Lung (tissue), 12 donors: ENCODE results near the gene GATB. TPM values are rescaled to one million over a fixed set of nuclear protein-coding genes. Genes with fewer than 3 reads are reported as not detected.

Experiments used
- ATAC-seq: fragments of 200-7000 bp; cut with Tn5 transposase; one replicate; pipeline ENCODE4 v1.9.1; 2020; ENCODE audit warnings: moderate number of reproducible peaks; ENCODE audit not compliant: insufficient read depth, low FRiP score
- DNase-seq, 3 donors: peaks; one replicate each; pipeline ENCODE4 v3.0.0-alpha.2; 2013 to 2017
- H3K27ac ChIP-seq, 2 donors: one replicate each; pipeline ENCODE4 v1.5.1; 2013; ENCODE audit warnings: mild to moderate bottlenecking in 2 of 2, moderate library complexity in 2 of 2, control low read depth in 1 of 2, inconsistent platforms in 1 of 2, low read depth in 1 of 2, low read length in 1 of 2
- H3K27me3 ChIP-seq, 3 donors: one replicate each; pipeline ENCODE4 v1.5.1; 2013; ENCODE audit warnings: low read length in 2 of 3; ENCODE audit not compliant: control insufficient read depth in 3 of 3, insufficient read depth in 3 of 3
- H3K36me3 ChIP-seq, 4 donors: one replicate each; pipeline ENCODE4 v1.5.1; 2013; ENCODE audit warnings: low read length in 4 of 4, mild to moderate bottlenecking in 1 of 4, moderate library complexity in 1 of 4; ENCODE audit not compliant: control insufficient read depth in 4 of 4, insufficient read depth in 4 of 4
- H3K4me1 ChIP-seq, 5 donors: one replicate each; pipeline ENCODE4 v1.5.1; 2013; ENCODE audit warnings: low read length in 5 of 5, mild to moderate bottlenecking in 2 of 5, moderate library complexity in 1 of 5; ENCODE audit not compliant: control insufficient read depth in 5 of 5, insufficient read depth in 5 of 5
- H3K4me3 ChIP-seq: one replicate; pipeline ENCODE4 v1.5.1; 2013; ENCODE audit warnings: mild to moderate bottlenecking, control low read depth, moderate library complexity
- H3K9ac ChIP-seq, 2 donors: one replicate each; pipeline ENCODE4 v1.5.1; 2013; ENCODE audit warnings: low read length in 2 of 2, control low read depth in 1 of 2; ENCODE audit not compliant: insufficient read depth in 1 of 2
- H3K9me3 ChIP-seq, 4 donors: one replicate each; pipeline ENCODE4 v1.5.1; 2013; ENCODE audit warnings: low read length in 3 of 4, mild to moderate bottlenecking in 1 of 4, moderate library complexity in 1 of 4; ENCODE audit not compliant: control insufficient read depth in 4 of 4, insufficient read depth in 3 of 4
- WGBS, 2 donors: extraction: QIAGEN DNeasy Blood & Tissue Kit; methylation state at CpG; one replicate each; pipeline ENCODE4 v1.1.7; 2013; 5-methylcytosine and 5-hydroxymethylcytosine counted together
- polyA plus RNA-seq, 2 donors: library from polyadenylated mRNA; stranded (reverse); fragments of 200-250 nt; gene quantifications; one replicate each; pipeline ENCODE4 v1.2.1, GENCODE V29; 2013
- total RNA-seq, 2 donors: library from RNA; depleted of rRNA in 1 of 2; stranded (reverse); fragments of >200 nt in 1 of 2; gene quantifications; one replicate each; pipeline ENCODE4 v1.2.1, GENCODE V29; 2014 to 2021
- TF ChIP-seq, protein P1 (sequence below): IDR thresholded peaks from 2 replicates; pipeline ENCODE4 v1.5.1; 2012; ENCODE audit warnings: mild to moderate bottlenecking; ENCODE audit errors: control extremely low read depth, extremely low read depth
- donor health status: control.
- donor health status: control.
- donor health status: Bipolar disorder and iron deficiency.
- donor health status: healthy.
- donor health status: DM: yes; HTN: yes; CAD: no.

GATB gene
- total and polyA plus RNA-seq, 4 donors, result 11.0 to 18.4 (median 15.6) TPM

DNA sequence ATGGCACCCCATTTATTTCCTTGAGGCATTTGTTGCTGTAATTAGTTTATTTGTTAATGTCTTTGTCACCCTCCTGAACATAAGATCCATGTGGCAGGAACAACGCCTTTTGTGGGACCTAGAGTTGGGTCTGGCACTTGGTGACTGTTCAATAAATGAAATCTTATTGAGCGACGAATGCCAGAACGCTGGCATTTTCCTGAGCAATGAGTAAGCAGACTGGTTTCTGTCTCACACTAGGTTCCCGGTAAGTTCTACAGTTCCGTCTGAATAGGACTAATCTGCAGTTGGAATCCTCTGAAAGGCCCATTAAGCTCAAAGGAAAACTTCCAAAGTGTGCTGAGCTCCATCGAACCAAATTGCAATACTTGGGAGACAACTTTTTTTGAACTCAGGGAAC, 49.2 kb downstream of the GATB start:
- WGBS, 2 donors, result 95 to 96% methylated on average over 7 of the region's 7 CpGs
- peaks cover 0 to 11% (median 3%) of the 10 kb centered on the region in 4 donors for H3K36me3 ChIP-seq
- no peaks in the 10 kb centered on the region for H3K9me3 ChIP-seq
- no peaks in the 10 kb centered on the region for H3K27me3 ChIP-seq
- no peak overlapping the region for H3K27ac ChIP-seq
- H3K9ac ChIP-seq, result no peak overlapping the region
- no peaks in the 10 kb centered on the region for H3K4me1 ChIP-seq
- ATAC-seq, result no peak
- TF ChIP-seq, protein P1, sequence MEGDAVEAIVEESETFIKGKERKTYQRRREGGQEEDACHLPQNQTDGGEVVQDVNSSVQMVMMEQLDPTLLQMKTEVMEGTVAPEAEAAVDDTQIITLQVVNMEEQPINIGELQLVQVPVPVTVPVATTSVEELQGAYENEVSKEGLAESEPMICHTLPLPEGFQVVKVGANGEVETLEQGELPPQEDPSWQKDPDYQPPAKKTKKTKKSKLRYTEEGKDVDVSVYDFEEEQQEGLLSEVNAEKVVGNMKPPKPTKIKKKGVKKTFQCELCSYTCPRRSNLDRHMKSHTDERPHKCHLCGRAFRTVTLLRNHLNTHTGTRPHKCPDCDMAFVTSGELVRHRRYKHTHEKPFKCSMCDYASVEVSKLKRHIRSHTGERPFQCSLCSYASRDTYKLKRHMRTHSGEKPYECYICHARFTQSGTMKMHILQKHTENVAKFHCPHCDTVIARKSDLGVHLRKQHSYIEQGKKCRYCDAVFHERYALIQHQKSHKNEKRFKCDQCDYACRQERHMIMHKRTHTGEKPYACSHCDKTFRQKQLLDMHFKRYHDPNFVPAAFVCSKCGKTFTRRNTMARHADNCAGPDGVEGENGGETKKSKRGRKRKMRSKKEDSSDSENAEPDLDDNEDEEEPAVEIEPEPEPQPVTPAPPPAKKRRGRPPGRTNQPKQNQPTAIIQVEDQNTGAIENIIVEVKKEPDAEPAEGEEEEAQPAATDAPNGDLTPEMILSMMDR, result no peak
- H3K4me3 ChIP-seq, result no peak overlapping the region
- DNase-seq, result no peak

DNA sequence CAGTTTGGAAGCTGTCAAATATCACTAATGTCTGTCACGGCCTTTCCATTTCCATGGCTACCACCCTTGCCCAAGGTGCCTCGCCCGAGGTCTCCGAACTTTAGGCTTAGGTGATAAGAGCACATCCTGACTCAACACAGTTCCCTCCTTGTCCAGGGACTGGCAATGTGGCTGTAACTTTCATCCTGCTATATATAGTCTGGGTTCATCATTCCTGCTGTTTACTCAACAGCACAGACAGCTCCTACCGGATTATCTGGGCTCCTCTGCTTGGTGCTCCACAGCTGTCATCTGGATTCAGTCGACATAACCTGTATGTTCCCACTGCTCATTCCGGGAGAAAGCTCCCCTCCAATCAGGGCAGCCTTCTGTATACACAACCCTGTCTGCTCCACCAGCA, 51.2 kb downstream of the GATB start:
- Histone ChIP-seq H3K4me1 (no peaks in the 10 kb centered on the region), H3K36me3 (peaks cover 0 to 13% (median 3%) of the 10 kb centered on the region in 4 donors), H3K4me3 (no peak overlapping the region), H3K27ac (no peak overlapping the region), H3K27me3 (no peaks in the 10 kb centered on the region), H3K9me3 (no peaks in the 10 kb centered on the region), H3K9ac (no peak overlapping the region)
- no peak for DNase-seq
- ATAC-seq, result no peak
- TF ChIP-seq, protein P1, result no peak
- WGBS, 2 donors, result 90 to 97% methylated on average over 7 of the region's 7 CpGs

DNA sequence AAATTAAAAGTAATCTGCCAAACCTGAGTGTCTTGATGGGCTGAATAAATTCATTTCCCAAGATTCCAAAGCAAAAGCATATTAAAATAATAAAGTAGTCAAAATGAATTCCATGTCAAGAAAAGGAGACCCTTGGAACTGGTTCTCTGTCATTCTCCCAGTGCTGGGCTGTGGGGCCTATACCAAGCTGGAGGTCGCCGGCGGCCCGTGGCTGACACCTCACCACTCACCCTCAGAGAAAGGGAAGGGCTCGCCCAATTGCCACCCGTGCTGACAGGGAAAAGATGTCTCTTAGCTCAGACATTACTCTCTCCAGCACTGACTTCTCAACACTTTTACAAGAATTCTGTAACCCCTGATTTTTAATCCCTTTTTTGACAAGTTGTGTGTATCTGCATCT, 51.7 kb downstream of the GATB start:
- no peak for DNase-seq
- Histone ChIP-seq H3K36me3 (peaks cover 0 to 15% (median 3%) of the 10 kb centered on the region in 4 donors), H3K27ac (no peak overlapping the region), H3K27me3 (no peaks in the 10 kb centered on the region), H3K9ac (no peak overlapping the region), H3K4me3 (no peak overlapping the region), H3K4me1 (no peaks in the 10 kb centered on the region), H3K9me3 (no peaks in the 10 kb centered on the region)
- ATAC-seq, result no peak
- TF ChIP-seq, protein P1, result no peak
- WGBS, 2 donors, result 90 to 95% methylated on average over 6 of the region's 6 CpGs

GRCh38 chr4:151708100-151708499, 52.7 kb downstream of the GATB start:
- 77 to 89% methylated on average over 4 of the region's 4 CpGs for WGBS, 2 donors
- ATAC-seq, result no peak
- H3K36me3 ChIP-seq, result peaks cover 0 to 15% (median 3%) of the 10 kb centered on the region in 4 donors

More at GRCh38 chr4:151708100-151708499, 52.7 kb downstream of the GATB start:
- Histone ChIP-seq H3K9ac (no peak overlapping the region), H3K27ac (no peak overlapping the region), H3K4me3 (no peak overlapping the region), H3K4me1 (no peaks in the 10 kb centered on the region), H3K9me3 (no peaks in the 10 kb centered on the region), H3K27me3 (no peaks in the 10 kb centered on the region)
- TF ChIP-seq, protein P1, result no peak
- no peak for DNase-seq
